GM21717 (cell line): Measurements from ENCODE around the gene CTTNBP2.

Source experiments
- ATAC-seq: cut with Tn5 transposase; IDR thresholded peaks from one replicate; pipeline ENCODE4 v1.9.1; 2021; ENCODE audit warnings: mild to moderate bottlenecking, moderate library complexity; ENCODE audit not compliant: unreplicated experiment

CTTNBP2 gene

GRCh38 chr7:117706210-117706609 lies 167.0 kb downstream of the CTTNBP2 start:
- ATAC-seq: no peak

GRCh38 chr7:117705630-117706029 lies 167.6 kb downstream of the CTTNBP2 start:
- no peak for ATAC-seq

- no peak for ATAC-seq
These were observed 169.2 kb downstream of the CTTNBP2 start for GRCh38 chr7:117704063-117704462.

- ATAC-seq: no peak
These were observed 175.2 kb downstream of the CTTNBP2 start for GRCh38 chr7:117698018-117698417.

- no peak for ATAC-seq
These were observed 180.9 kb downstream of the CTTNBP2 start for GRCh38 chr7:117692338-117692737.

- ATAC-seq: no peak
These were observed 183.1 kb downstream of the CTTNBP2 start for GRCh38 chr7:117690147-117690546.

- ATAC-seq: no peak
These were observed 183.8 kb downstream of the CTTNBP2 start for GRCh38 chr7:117689406-117689805.

- no peak for ATAC-seq
These were observed 185.1 kb downstream of the CTTNBP2 start for GRCh38 chr7:117688126-117688525.

GRCh38 chr7:117686311-117686935 lies 186.8 kb downstream of the CTTNBP2 start:
- ATAC-seq: no peak

GRCh38 chr7:117685795-117686194 lies 187.4 kb downstream of the CTTNBP2 start:
- ATAC-seq: no peak

GRCh38 chr7:117683430-117684175 lies 189.6 kb downstream of the CTTNBP2 start:
- no peak for ATAC-seq

- ATAC-seq: no peak
These were observed 190.4 kb downstream of the CTTNBP2 start for GRCh38 chr7:117682681-117683385.

GRCh38 chr7:117679120-117679519 lies 194.1 kb downstream of the CTTNBP2 start:
- no peak for ATAC-seq

- ATAC-seq: no peak
These were observed 197.5 kb downstream of the CTTNBP2 start for GRCh38 chr7:117675497-117676435.

GRCh38 chr7:117674617-117675016 lies 198.6 kb downstream of the CTTNBP2 start:
- ATAC-seq: no peak

- no peak for ATAC-seq
These were observed 199.4 kb downstream of the CTTNBP2 start for GRCh38 chr7:117673839-117674238.

GRCh38 chr7:117673367-117673766 lies 199.9 kb downstream of the CTTNBP2 start:
- ATAC-seq: no peak

GRCh38 chr7:117672453-117672852 lies 200.8 kb downstream of the CTTNBP2 start:
- ATAC-seq: no peak

- ATAC-seq: no peak
These were observed 203.4 kb downstream of the CTTNBP2 start for GRCh38 chr7:117669818-117670217.

GRCh38 chr7:117667456-117667855 lies 205.8 kb downstream of the CTTNBP2 start:
- no peak for ATAC-seq

GRCh38 chr7:117666689-117667088 lies 206.6 kb downstream of the CTTNBP2 start:
- no peak for ATAC-seq
